ENCODE results near the gene TRIP13. TPM values are rescaled to one million over a fixed set of nuclear protein-coding genes. Genes with fewer than 3 reads are reported as not detected.

TRIP13 gene
- total and polyA plus RNA-seq, 2 of the 13 experiments (the other 11 are each of a cell fraction or from before 2014, with no cell fraction given), result 13.5 to 33.0 TPM

DNA sequence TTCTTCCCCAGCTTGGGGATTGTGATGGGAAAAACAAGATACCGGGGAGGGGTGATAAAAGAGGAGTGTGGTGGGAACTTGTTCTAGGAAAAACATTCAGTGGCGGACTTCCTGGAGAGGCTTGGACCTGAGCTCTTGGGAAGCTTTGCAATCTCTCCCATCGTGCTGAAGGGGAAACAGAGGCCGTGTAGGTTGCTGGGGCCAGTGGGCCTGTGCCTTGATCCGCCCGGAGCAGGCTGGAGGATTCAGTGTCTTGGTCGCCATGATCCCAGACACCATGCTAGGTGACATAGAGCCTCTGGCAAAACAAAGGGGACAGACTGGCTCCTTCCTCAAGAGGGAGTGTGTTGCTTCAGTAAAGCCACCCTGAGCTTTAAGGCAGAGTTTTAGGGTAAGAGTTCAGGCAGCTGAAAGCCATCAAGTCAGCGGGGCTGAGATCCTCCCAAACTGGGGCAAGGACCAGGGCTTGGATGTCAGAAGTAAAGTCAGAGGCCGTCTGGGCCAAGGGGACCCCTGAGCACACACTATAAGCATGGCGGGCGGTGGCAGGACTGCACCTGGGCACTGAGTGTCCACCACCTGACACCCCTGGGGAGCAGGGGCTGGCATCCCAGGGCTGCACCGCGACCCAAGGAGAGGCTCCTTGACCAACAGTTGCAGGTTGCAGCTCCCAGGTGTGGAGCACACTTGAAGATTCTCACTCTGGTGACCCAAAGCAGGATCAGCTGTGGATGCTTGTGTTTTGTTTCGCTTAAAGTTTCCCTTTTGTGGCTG is 44.7 kb downstream of the TRIP13 start:
- no peak overlapping the region for H3K27ac ChIP-seq (ENCODE audit: extremely low read length, insufficient read depth, low read length)
- no peaks in the 10 kb centered on the region for H4K20me1 ChIP-seq (ENCODE audit: insufficient read depth, low read length)
- no peak overlapping the region for H3K4me2 ChIP-seq (ENCODE audit: low read depth, low read length)
- ATAC-seq (no peak), FAIRE-seq (no peak), DNase-seq (ENCODE audit: low spot score) (no peak)
- 47% methylated on average over 5 of the region's 14 CpGs for WGBS (ENCODE audit: low lambda C conversion rate)
- in situ Hi-C loops (cut with HindIII; ENCODE audit: extremely low pct_ligation_motif_present, low pct_unique_long_range_greater_than_20kb), result no loop called here
- no peak overlapping the region for H3K9ac ChIP-seq (ENCODE audit: insufficient read depth, low read depth, low read length)
- H2AFZ ChIP-seq (ENCODE audit: low read length), result no peak overlapping the region
- H3K36me3 ChIP-seq (replicated peaks in 1 of 2; ENCODE audit: control insufficient read depth in 1 of 2, insufficient read depth in 2 of 2, low read length in 2 of 2), result no peaks in the 10 kb centered on the region
- TF ChIP-seq NCOA5 (CRISPR knock-in tag; IDR thresholded peaks at IDR 0.05), result no peak
- no peak for TF ChIP-seq GATAD1 (CRISPR knock-in tag; IDR thresholded peaks at IDR 0.05)
- no peak for TF ChIP-seq AGO2 (optimal IDR thresholded peaks at IDR 0.05; ENCODE audit: low read depth, low read length)
- TF ChIP-seq, protein P1, sequence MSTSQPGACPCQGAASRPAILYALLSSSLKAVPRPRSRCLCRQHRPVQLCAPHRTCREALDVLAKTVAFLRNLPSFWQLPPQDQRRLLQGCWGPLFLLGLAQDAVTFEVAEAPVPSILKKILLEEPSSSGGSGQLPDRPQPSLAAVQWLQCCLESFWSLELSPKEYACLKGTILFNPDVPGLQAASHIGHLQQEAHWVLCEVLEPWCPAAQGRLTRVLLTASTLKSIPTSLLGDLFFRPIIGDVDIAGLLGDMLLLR (CRISPR knock-in tag; IDR thresholded peaks at IDR 0.05), result no peak
- no peak overlapping the region for H3K4me3 ChIP-seq (replicated peaks in 1 of 3; ENCODE audit: insufficient read depth in 1 of 3, low read depth in 2 of 3, low read length in 3 of 3)
- intact Hi-C loops (cut with micrococcal nuclease; ENCODE audit: unreplicated experiment), result no loop called here
- H3K9me3 ChIP-seq (ENCODE audit: low read length), result no peaks in the 10 kb centered on the region
- POLR2A ChIA-PET, result no interaction called here
- CTCF ChIA-PET (ENCODE audit: low intra/inter-chr PET ratio, low total read pairs), result no interaction called here
- no TSS peak for BruUV-seq (replicated peaks)
- H3K27me3 ChIP-seq (ENCODE audit: control insufficient read depth in 1 of 2, insufficient read depth in 2 of 2, low read length in 2 of 2), result peaks cover 2 to 32% of the 10 kb centered on the region in 2 experiments
- no peaks in the 10 kb centered on the region for H3K4me1 ChIP-seq (ENCODE audit: insufficient read depth, low read length)
- no peaks in the 10 kb centered on the region for H3K79me2 ChIP-seq (ENCODE audit: insufficient read depth, low read length)

GRCh38 chr5:939368-939767 is 46.7 kb downstream of the TRIP13 start:
- Histone ChIP-seq H3K27me3 (ENCODE audit: control insufficient read depth in 1 of 2, insufficient read depth in 2 of 2, low read length in 2 of 2) (peaks cover 3 to 46% of the 10 kb centered on the region in 2 experiments), H3K4me3 (replicated peaks in 1 of 3; ENCODE audit: insufficient read depth in 1 of 3, low read depth in 2 of 3, low read length in 3 of 3) (no peak overlapping the region), H3K79me2 (ENCODE audit: insufficient read depth, low read length) (no peaks in the 10 kb centered on the region), H3K4me1 (ENCODE audit: insufficient read depth, low read length) (no peaks in the 10 kb centered on the region), H4K20me1 (ENCODE audit: insufficient read depth, low read length) (no peaks in the 10 kb centered on the region; the same call in 1 of the 2 replicates), H3K9me3 (ENCODE audit: low read length) (no peaks in the 10 kb centered on the region), H3K27ac (ENCODE audit: extremely low read length, insufficient read depth, low read length) (no peak overlapping the region), H3K9ac (ENCODE audit: insufficient read depth, low read depth, low read length) (no peak overlapping the region), H3K36me3 (replicated peaks in 1 of 2; ENCODE audit: control insufficient read depth in 1 of 2, insufficient read depth in 2 of 2, low read length in 2 of 2) (no peaks in the 10 kb centered on the region), H2AFZ (ENCODE audit: low read length) (no peak overlapping the region), H3K4me2 (ENCODE audit: low read depth, low read length) (no peak overlapping the region)
- intact Hi-C loops (cut with micrococcal nuclease; ENCODE audit: unreplicated experiment) (no loop called here), in situ Hi-C loops (cut with HindIII; ENCODE audit: extremely low pct_ligation_motif_present, low pct_unique_long_range_greater_than_20kb) (no loop called here)
- DNase-seq (ENCODE audit: low spot score), result no peak
- ATAC-seq, result no peak
- FAIRE-seq, result no peak
- 62% methylated on average over 5 of the region's 7 CpGs for WGBS (ENCODE audit: low lambda C conversion rate)
- no peak for TF ChIP-seq MAFF (IDR thresholded peaks at IDR 0.05; ENCODE audit: low read depth, low read length)
- TF ChIP-seq ZFP36L1 (CRISPR knock-in tag; IDR thresholded peaks at IDR 0.05), result no peak
- TF ChIP-seq MIXL1 (CRISPR knock-in tag; IDR thresholded peaks at IDR 0.05), result no peak
- no peak for TF ChIP-seq THAP11 (CRISPR knock-in tag; IDR thresholded peaks at IDR 0.05)
- TF ChIP-seq TBL1XR1 (IDR thresholded peaks at IDR 0.05; ENCODE audit: borderline replicate concordance, low read length, partially characterized antibody), result no peak
- TF ChIP-seq HOXA3 (CRISPR knock-in tag; IDR thresholded peaks at IDR 0.05), result no peak
- TF ChIP-seq ZNF33B (CRISPR knock-in tag; IDR thresholded peaks at IDR 0.05), result no peak
- TF ChIP-seq TARDBP (CRISPR knock-in tag; IDR thresholded peaks at IDR 0.05), result no peak
- TF ChIP-seq KAT8 (CRISPR knock-in tag; IDR thresholded peaks at IDR 0.05), result no peak
- TF ChIP-seq SRF (IDR thresholded peaks at IDR 0.05; ENCODE audit: low read depth, low read length), result no peak
- TF ChIP-seq ZNF160 (CRISPR knock-in tag; IDR thresholded peaks at IDR 0.05), result no peak
- TF ChIP-seq SMARCE1 (IDR thresholded peaks at IDR 0.05; ENCODE audit: borderline replicate concordance), result no peak
- no TSS peak for BruUV-seq (replicated peaks)
- CTCF ChIA-PET (ENCODE audit: low intra/inter-chr PET ratio, low total read pairs), result no interaction called here
- POLR2A ChIA-PET, result no interaction called here

All from HepG2 (cell line).